H9 (cell line): ENCODE results near the gene CAVIN2. TPM values are rescaled to one million over a fixed set of nuclear protein-coding genes. Genes with fewer than 3 reads are reported as not detected.

Experiments
- DNase-seq: peaks from one replicate; pipeline ENCODE4 v3.0.0-alpha.2; 2017
- H2AFZ ChIP-seq: one replicate; pipeline ENCODE4 v1.6.1; 2013; ENCODE audit warnings: mild to moderate bottlenecking, low read length, control low read depth, moderate library complexity
- H2AK5ac ChIP-seq: 2 replicates; pipeline ENCODE4 v1.6.1; 2013; ENCODE audit warnings: low read length, control low read depth, mixed read lengths; ENCODE audit not compliant: insufficient read length
- H2BK120ac ChIP-seq: one replicate; pipeline ENCODE4 v1.6.1; 2013; ENCODE audit warnings: low read depth, mild to moderate bottlenecking, low read length, control low read depth, inconsistent platforms; ENCODE audit not compliant: poor library complexity, severe bottlenecking
- H2BK12ac ChIP-seq: 2 replicates; pipeline ENCODE4 v1.6.1; 2013; ENCODE audit warnings: low read length, control low read depth, mixed read lengths, low read depth; ENCODE audit not compliant: insufficient read length
- H2BK15ac ChIP-seq: 2 replicates; pipeline ENCODE4 v1.6.1; 2013; ENCODE audit warnings: low read depth, low read length, control low read depth
- H2BK20ac ChIP-seq: one replicate; pipeline ENCODE4 v1.6.1; 2013; ENCODE audit warnings: low read depth, mild to moderate bottlenecking, low read length, control low read depth, inconsistent platforms; ENCODE audit not compliant: poor library complexity, severe bottlenecking
- H2BK5ac ChIP-seq: 2 replicates; pipeline ENCODE4 v1.6.1; 2013; ENCODE audit warnings: low read length, control low read depth, mixed read lengths; ENCODE audit not compliant: insufficient read length
- H3K14ac ChIP-seq: 2 replicates; pipeline ENCODE4 v1.6.1; 2013; ENCODE audit warnings: low read length, control low read depth; ENCODE audit not compliant: insufficient read depth
- H3K18ac ChIP-seq: 2 replicates; pipeline ENCODE4 v1.6.1; 2013; ENCODE audit warnings: low read depth, mild to moderate bottlenecking, mixed read lengths, low read length, control low read depth; ENCODE audit not compliant: insufficient read length
- H3K23ac ChIP-seq: 2 replicates; pipeline ENCODE4 v1.6.1; 2013; ENCODE audit warnings: low read length, control low read depth, mixed read lengths, low read depth; ENCODE audit not compliant: insufficient read length
- H3K23me2 ChIP-seq: 2 replicates; pipeline ENCODE4 v1.6.1; 2013; ENCODE audit warnings: low read depth, mild to moderate bottlenecking, mixed read lengths, low read length, control low read depth; ENCODE audit not compliant: insufficient read length, poor library complexity, severe bottlenecking
- H3K27ac ChIP-seq: 2 replicates; pipeline ENCODE4 v1.5.1; 2013; ENCODE audit warnings: low read length, control low read depth, mixed read lengths, low read depth; ENCODE audit not compliant: insufficient read length
- H3K27me3 ChIP-seq: 2 replicates; pipeline ENCODE4 v1.6.1; 2013; ENCODE audit warnings: low read length, control low read depth, inconsistent platforms; ENCODE audit not compliant: insufficient read depth
- H3K4ac ChIP-seq: 2 replicates; pipeline ENCODE4 v1.6.1; 2013; ENCODE audit warnings: low read depth, mild to moderate bottlenecking, control low read depth, inconsistent platforms, low read length, moderate library complexity
- H3K4me1 ChIP-seq: 2 replicates; pipeline ENCODE4 v1.6.1; 2013; ENCODE audit warnings: low read length, control low read depth, inconsistent platforms; ENCODE audit not compliant: insufficient read depth
- H3K4me2 ChIP-seq: 2 replicates; pipeline ENCODE4 v1.6.1; 2013; ENCODE audit warnings: low read length, control low read depth, mixed read lengths; ENCODE audit not compliant: insufficient read length, insufficient read depth
- H3K56ac ChIP-seq: 2 replicates; pipeline ENCODE4 v1.6.1; 2013; ENCODE audit warnings: low read depth, mild to moderate bottlenecking, mixed read lengths, low read length, control low read depth; ENCODE audit not compliant: insufficient read length
- H3K79me1 ChIP-seq: 2 replicates; pipeline ENCODE4 v1.6.1; 2013; ENCODE audit warnings: low read depth, mild to moderate bottlenecking, moderate library complexity, low read length, control low read depth, inconsistent platforms; ENCODE audit not compliant: insufficient read depth, poor library complexity, severe bottlenecking
- H3K79me2 ChIP-seq: 2 replicates; pipeline ENCODE4 v1.6.1; 2013; ENCODE audit warnings: low read length, control low read depth, inconsistent platforms; ENCODE audit not compliant: insufficient read depth
- H3K9ac ChIP-seq: 2 replicates; pipeline ENCODE4 v1.6.1; 2013; ENCODE audit warnings: low read length, control low read depth, mixed read lengths; ENCODE audit not compliant: insufficient read length; ENCODE audit errors: extremely low read depth
- H3K9me3 ChIP-seq: one replicate; pipeline ENCODE4 v1.6.1; 2013; ENCODE audit warnings: low read depth, low read length, inconsistent platforms; ENCODE audit not compliant: control insufficient read depth
- H3T11ph ChIP-seq: one replicate; pipeline ENCODE4 v1.6.1; 2013; ENCODE audit warnings: mild to moderate bottlenecking, low read length, control low read depth, inconsistent platforms
- H4K20me1 ChIP-seq: one replicate; pipeline ENCODE4 v1.6.1; 2013; ENCODE audit not compliant: control insufficient read depth, insufficient read length, insufficient read depth
- H4K5ac ChIP-seq: 2 replicates; pipeline ENCODE4 v1.6.1; 2013; ENCODE audit warnings: low read depth, mild to moderate bottlenecking, mixed read lengths, low read length, control low read depth; ENCODE audit not compliant: insufficient read length
- H4K8ac ChIP-seq: replicated peaks from 2 replicates; pipeline ENCODE4 v1.6.1; 2013; ENCODE audit warnings: low read length, control low read depth, mixed read lengths, low read depth; ENCODE audit not compliant: insufficient read length
- H4K91ac ChIP-seq: 2 replicates; pipeline ENCODE4 v1.6.1; 2013; ENCODE audit warnings: low read depth, mild to moderate bottlenecking, moderate library complexity, mixed read lengths, low read length, control low read depth; ENCODE audit not compliant: insufficient read length
- H3K27ac Mint-ChIP-seq, 3 experiments: 2 replicates in 2 of 3; 3 replicates in 1 of 3; pipeline ENCODE4 v1.8.0; 2020 to 2021; ENCODE audit warnings: mixed read lengths in 3 of 3, mild to moderate bottlenecking in 1 of 3, moderate library complexity in 1 of 3
- H3K27me3 Mint-ChIP-seq: 2 replicates; pipeline ENCODE4 v1.8.0; 2021; ENCODE audit warnings: low read depth, mild to moderate bottlenecking, moderate library complexity, mixed read lengths
- H3K36me3 Mint-ChIP-seq, 3 experiments: 2 replicates in 2 of 3; 3 replicates in 1 of 3; pipeline ENCODE4 v1.8.0; 2020 to 2021; ENCODE audit warnings: low read depth in 3 of 3, mixed read lengths in 3 of 3; ENCODE audit not compliant: insufficient read depth in 1 of 3
- H3K4me1 Mint-ChIP-seq, 2 experiments: 2 replicates each; pipeline ENCODE4 v1.8.0; 2020; ENCODE audit warnings: mixed read lengths in 2 of 2
- H3K4me3 Mint-ChIP-seq, 2 experiments: 2 replicates in 1 of 2; 3 replicates in 1 of 2; pipeline ENCODE4 v1.8.0; 2020 to 2021; ENCODE audit warnings: mild to moderate bottlenecking in 2 of 2, mixed read lengths in 2 of 2, moderate library complexity in 1 of 2
- H3K9me3 Mint-ChIP-seq, 2 experiments: 2 replicates in 1 of 2; 3 replicates in 1 of 2; pipeline ENCODE4 v1.8.0; 2020; ENCODE audit warnings: mild to moderate bottlenecking in 2 of 2, mixed read lengths in 2 of 2, moderate library complexity in 1 of 2
- WGBS: extraction: QIAGEN DNeasy Blood & Tissue Kit; methylation state at CpG from one replicate; pipeline ENCODE4 v1.1.7; 2013; ENCODE audit warnings: missing lambda C conversion rate, low lambda C conversion rate, mixed read lengths; ENCODE audit not compliant: insufficient read length; ENCODE audit errors: extremely low coverage; 5-methylcytosine and 5-hydroxymethylcytosine counted together
- total RNA-seq: library from RNA; stranded (reverse); gene quantifications from 2 replicates; pipeline ENCODE4 v1.2.1, GENCODE V29; 2021
- TF ChIP-seq, protein P1 (sequence below): fragments of 200-600 bp; sonication (generic); conservative IDR thresholded peaks from 3 replicates; pipeline ENCODE4 v1.8.0; 2021; ENCODE audit warnings: antibody characterized with exemption, mild to moderate bottlenecking

Gene CAVIN2
- total RNA-seq, 1 experiment from 2014 or later = not detected

GRCh38 chr2:191836471-191836852 is 10.4 kb downstream of the CAVIN2 start:
- H3K27me3 Mint-ChIP-seq = peaks cover 1% of the 10 kb centered on the region; the same call in 1 of the 2 replicates
- Histone ChIP-seq H3K79me1 (no peaks in the 10 kb centered on the region), H3K23me2 (no peaks in the 10 kb centered on the region), H2AK5ac (no peak overlapping the region), H2AFZ (no peak overlapping the region), H3K27ac (no peak overlapping the region), H3K27me3 (no peaks in the 10 kb centered on the region), H2BK20ac (no peak overlapping the region), H2BK120ac (no peak overlapping the region), H3K4me1 (no peaks in the 10 kb centered on the region), H3K18ac (no peak overlapping the region), H3K9me3 (no peaks in the 10 kb centered on the region), H4K20me1 (no peaks in the 10 kb centered on the region), H2BK15ac (no peak overlapping the region), H2BK12ac (no peak overlapping the region), H3K23ac (no peak overlapping the region), H4K5ac (no peak overlapping the region), H3K4me2 (no peak overlapping the region), H4K8ac (no peak overlapping the region), H3K14ac (no peak overlapping the region), H3K9ac (no peak overlapping the region), H3K79me2 (no peaks in the 10 kb centered on the region), H3K4ac (no peak overlapping the region), H4K91ac (no peak overlapping the region), H3K56ac (no peak overlapping the region), H2BK5ac (no peak overlapping the region), H3T11ph (no peak overlapping the region)
- no peaks in the 10 kb centered on the region for H3K9me3 Mint-ChIP-seq
- no peak overlapping the region for H3K27ac Mint-ChIP-seq
- no peak overlapping the region for H3K4me3 Mint-ChIP-seq
- WGBS = no CpG with 5 or more reads among the region's 11 CpGs
- TF ChIP-seq, protein P1, sequence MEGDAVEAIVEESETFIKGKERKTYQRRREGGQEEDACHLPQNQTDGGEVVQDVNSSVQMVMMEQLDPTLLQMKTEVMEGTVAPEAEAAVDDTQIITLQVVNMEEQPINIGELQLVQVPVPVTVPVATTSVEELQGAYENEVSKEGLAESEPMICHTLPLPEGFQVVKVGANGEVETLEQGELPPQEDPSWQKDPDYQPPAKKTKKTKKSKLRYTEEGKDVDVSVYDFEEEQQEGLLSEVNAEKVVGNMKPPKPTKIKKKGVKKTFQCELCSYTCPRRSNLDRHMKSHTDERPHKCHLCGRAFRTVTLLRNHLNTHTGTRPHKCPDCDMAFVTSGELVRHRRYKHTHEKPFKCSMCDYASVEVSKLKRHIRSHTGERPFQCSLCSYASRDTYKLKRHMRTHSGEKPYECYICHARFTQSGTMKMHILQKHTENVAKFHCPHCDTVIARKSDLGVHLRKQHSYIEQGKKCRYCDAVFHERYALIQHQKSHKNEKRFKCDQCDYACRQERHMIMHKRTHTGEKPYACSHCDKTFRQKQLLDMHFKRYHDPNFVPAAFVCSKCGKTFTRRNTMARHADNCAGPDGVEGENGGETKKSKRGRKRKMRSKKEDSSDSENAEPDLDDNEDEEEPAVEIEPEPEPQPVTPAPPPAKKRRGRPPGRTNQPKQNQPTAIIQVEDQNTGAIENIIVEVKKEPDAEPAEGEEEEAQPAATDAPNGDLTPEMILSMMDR = no peak
- H3K36me3 Mint-ChIP-seq = no peaks in the 10 kb centered on the region
- no peak for DNase-seq
- H3K4me1 Mint-ChIP-seq = peaks cover 10 to 20% of the 10 kb centered on the region in 2 experiments
